Cardiac atrium fibroblast (primary cell): ENCODE results near the gene MZT1. TPM values are rescaled to one million over a fixed set of nuclear protein-coding genes. Genes with fewer than 3 reads are reported as not detected.

Experiments used
- total RNA-seq: library from RNA; depleted of rRNA; stranded (reverse); fragments of >200 nt; gene quantifications from 2 replicates; pipeline ENCODE4 v1.2.3, GENCODE V29; 2015

Gene MZT1, protein sequence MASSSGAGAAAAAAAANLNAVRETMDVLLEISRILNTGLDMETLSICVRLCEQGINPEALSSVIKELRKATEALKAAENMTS
- total RNA-seq: 11.3 and 14.4 TPM in 2 replicates

DNA sequence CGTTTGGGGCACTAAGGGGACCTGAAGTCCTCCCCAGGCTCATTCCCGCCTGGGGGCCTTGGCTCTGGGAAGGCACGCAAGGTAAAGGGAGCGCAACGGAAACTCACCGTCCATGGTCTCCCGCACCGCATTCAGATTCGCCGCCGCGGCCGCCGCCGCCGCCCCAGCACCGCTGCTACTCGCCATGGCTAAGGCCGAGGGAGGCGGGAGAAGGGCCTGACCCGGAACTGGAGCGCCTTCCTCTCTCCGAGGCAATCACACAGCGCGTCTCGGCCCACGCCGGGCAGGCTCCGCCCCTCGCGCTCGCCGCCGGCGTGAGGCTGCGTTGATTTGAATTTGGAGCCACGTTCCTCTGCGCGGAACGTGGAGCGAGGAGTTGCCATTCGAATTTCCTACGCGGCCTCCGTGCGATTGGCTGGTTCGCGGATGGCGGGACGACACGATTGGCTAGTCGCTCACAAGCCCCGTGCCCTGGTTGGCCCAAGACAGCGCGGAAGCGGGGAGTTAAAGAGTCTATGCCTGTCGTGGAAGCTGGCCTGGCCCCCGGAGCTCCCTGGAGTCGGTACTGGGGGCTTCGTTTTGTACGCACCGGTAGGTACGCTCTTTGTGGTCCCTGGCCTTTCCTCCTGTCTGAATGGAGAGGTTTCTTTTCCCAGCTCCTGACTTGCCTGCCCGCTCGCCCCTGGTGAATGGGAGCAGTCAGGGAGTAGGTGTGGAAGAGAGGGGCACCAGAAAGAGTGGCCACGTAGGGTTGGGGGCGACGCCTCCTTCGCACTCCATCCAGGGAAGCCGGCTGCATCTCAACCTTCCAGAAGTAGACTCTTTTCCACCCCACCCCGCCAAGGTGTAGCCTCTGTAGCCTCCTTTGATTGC, at the start of gene MZT1, which contains the start of gene BORA:
TSS of gene MZT1 (minus strand) at position 213 of the 873 bp plus-strand sequence. CDS start at position 186, 27 bp downstream.
TSS of gene BORA (plus strand) at position 507 of the 873 bp plus-strand sequence. CDS start 1,018 bp downstream, outside the sequence.

Other genes with a start within 250 kb of the MZT1 start
- 2.3 and 3.2 TPM in 2 replicates for gene BORA, start 294 bp upstream of the MZT1 start, total RNA-seq
- gene DIS3, start 54.3 kb upstream of the MZT1 start, total RNA-seq: 20.4 and 22.4 TPM in 2 replicates
- 7.2 and 17.3 TPM in 2 replicates for gene PIBF1, start 54.5 kb upstream of the MZT1 start, total RNA-seq